Myocyte (in vitro differentiated cells): ENCODE measurements around the gene CRCP. TPM values are rescaled to one million over a fixed set of nuclear protein-coding genes. Genes with fewer than 3 reads are reported as not detected.
"Not testable (repeated sequence)": the region's sequence is repeated elsewhere in the genome, so short reads cannot be mapped to it uniquely, and the experiment has no call there.

Source experiments
- DNase-seq: peaks from one replicate; pipeline ENCODE4 v3.0.0-alpha.2; 2012; ENCODE audit warnings: low read depth
- total RNA-seq: library from RNA; depleted of rRNA; stranded (reverse); fragments of >200 nt; gene quantifications from 2 replicates; pipeline ENCODE4 v1.2.3, GENCODE V29; 2014

CRCP gene
- total RNA-seq, 1 donor from 2014 or later = 35.5 TPM

- DNase-seq = no peak
These were observed 37.9 kb downstream of the CRCP start for GRCh38 chr7:66152371-66153191.

GRCh38 chr7:66153691-66154090 lies 39.0 kb downstream of the CRCP start:
- no peak for DNase-seq

- DNase-seq = not testable (repeated sequence)
These were observed 41.4 kb downstream of the CRCP start for GRCh38 chr7:66156035-66156434.

GRCh38 chr7:66157060-66157459 lies 42.4 kb downstream of the CRCP start:
- DNase-seq = no peak

GRCh38 chr7:66162622-66163021 lies 48.0 kb downstream of the CRCP start:
- DNase-seq = no peak

- DNase-seq = no peak
These were observed 48.6 kb downstream of the CRCP start for GRCh38 chr7:66163186-66163610.

- DNase-seq = no peak
These were observed 49.7 kb downstream of the CRCP start for GRCh38 chr7:66164356-66164755.

GRCh38 chr7:66167773-66168387 lies 53.2 kb downstream of the CRCP start:
- peak; percentile 22 for DNase-seq

- no peak for DNase-seq
These were observed 55.0 kb downstream of the CRCP start for GRCh38 chr7:66169616-66170015.

GRCh38 chr7:66170309-66171231 lies 55.9 kb downstream of the CRCP start:
- no peak for DNase-seq

GRCh38 chr7:66172536-66173401 lies 58.1 kb downstream of the CRCP start:
- DNase-seq = not testable (repeated sequence)

GRCh38 chr7:66173856-66174255 lies 59.2 kb downstream of the CRCP start:
- no peak for DNase-seq

GRCh38 chr7:66175006-66175405 lies 60.4 kb downstream of the CRCP start:
- DNase-seq = not testable (repeated sequence)

GRCh38 chr7:66176914-66177313 lies 62.3 kb downstream of the CRCP start:
- DNase-seq = peak; percentile 55

- DNase-seq = no peak
These were observed 63.6 kb downstream of the CRCP start for GRCh38 chr7:66178258-66178657.

- no peak for DNase-seq
These were observed 66.7 kb downstream of the CRCP start for GRCh38 chr7:66181329-66181728.

- no peak for DNase-seq
These were observed 67.2 kb downstream of the CRCP start for GRCh38 chr7:66181845-66182244.

- no peak for DNase-seq
These were observed 68.3 kb downstream of the CRCP start for GRCh38 chr7:66182920-66183319.

GRCh38 chr7:66183700-66184099 lies 69.1 kb downstream of the CRCP start:
- peak; percentile 58 for DNase-seq

GRCh38 chr7:66185680-66186187 lies 71.1 kb downstream of the CRCP start:
- no peak for DNase-seq
